H1 (cell line): ENCODE measurements around the gene ASMTL. TPM values are rescaled to one million over a fixed set of nuclear protein-coding genes. Genes with fewer than 3 reads are reported as not detected.

ENCODE experiments used
- CTCF ChIA-PET: fragments of 300-600 bp; sonication (Branson Sonifier 250); formaldehyde crosslinking; loops from one replicate; lab custom pipeline; 2021; ENCODE audit not compliant: partially characterized antibody; lab: Charles Lee
- POLR2A ChIA-PET: fragments of 300-600 bp; sonication (Branson Sonifier 250); formaldehyde crosslinking; loops from one replicate; lab custom pipeline; 2021; ENCODE audit warnings: inconsistent platforms; ENCODE audit not compliant: partially characterized antibody; lab: Charles Lee
- DNase-seq, 2 experiments: peaks; one replicate each; pipeline versions ENCODE4 v3.0.0 to v3.0.0-alpha.2; 2010 to 2022; ENCODE audit warnings: low spot score in 2 of 2, low read depth in 1 of 2, mixed read lengths in 1 of 2
- FAIRE-seq: peaks from 2 replicates; lab custom pipeline; 2011; peaks lifted over from hg19 to GRCh38; lab: Jason Lieb, UNC
- H2AFZ ChIP-seq: 2 replicates; pipeline ENCODE4 v1.8.1; 2012; ENCODE audit warnings: low read length, inconsistent platforms
- H2AK5ac ChIP-seq: 2 replicates; pipeline ENCODE4 v1.6.1; 2013; ENCODE audit warnings: low read depth, low read length
- H2BK120ac ChIP-seq: replicated peaks from 2 replicates; pipeline ENCODE3; 2013; ENCODE audit warnings: low read depth, low read length, inconsistent platforms
- H2BK12ac ChIP-seq: 2 replicates; pipeline ENCODE4 v1.6.1; 2013; ENCODE audit warnings: low read depth, low read length
- H2BK15ac ChIP-seq: 2 replicates; pipeline ENCODE4 v1.6.1; 2013; ENCODE audit warnings: low read length
- H2BK20ac ChIP-seq: 2 replicates; pipeline ENCODE4 v1.6.1; 2013; ENCODE audit warnings: low read length
- H2BK5ac ChIP-seq: 2 replicates; pipeline ENCODE4 v1.6.1; 2013; ENCODE audit warnings: low read depth, low read length
- H3K14ac ChIP-seq: 2 replicates; pipeline ENCODE4 v1.6.1; 2013; ENCODE audit warnings: inconsistent platforms; ENCODE audit not compliant: insufficient read length
- H3K18ac ChIP-seq: 2 replicates; pipeline ENCODE4 v1.6.1; 2013; ENCODE audit warnings: low read length; ENCODE audit errors: extremely low read depth
- H3K23ac ChIP-seq: 2 replicates; pipeline ENCODE4 v1.6.1; 2013; ENCODE audit warnings: inconsistent platforms; ENCODE audit not compliant: insufficient read length
- H3K23me2 ChIP-seq: 2 replicates; pipeline ENCODE4 v1.6.1; 2013; ENCODE audit warnings: low read depth, low read length
- H3K27ac ChIP-seq: 2 replicates; pipeline ENCODE4 v1.6.1; 2011; ENCODE audit warnings: low read depth, low read length, inconsistent platforms
- H3K27me3 ChIP-seq, 4 experiments: replicated peaks in 1 of 4; 1 replicate in 1 of 4; 2 replicates in 3 of 4; pipeline versions ENCODE4 v1.6.1 to v1.8.1; 2011 to 2013; ENCODE audit warnings: low read length in 3 of 4, mild to moderate bottlenecking in 3 of 4, inconsistent platforms in 2 of 4, mixed read lengths in 2 of 4, moderate library complexity in 1 of 4; ENCODE audit not compliant: control insufficient read depth in 3 of 4, insufficient read depth in 3 of 4; ENCODE audit errors: extremely low read depth in 1 of 4
- H3K36me3 ChIP-seq, 4 experiments: 2 replicates each; pipeline versions ENCODE4 v1.6.1 to v1.8.1; 2011 to 2013; ENCODE audit warnings: mild to moderate bottlenecking in 4 of 4, low read length in 3 of 4, moderate library complexity in 2 of 4, control low read depth in 1 of 4, inconsistent platforms in 1 of 4; ENCODE audit not compliant: insufficient read depth in 4 of 4, control insufficient read depth in 2 of 4
- H3K4ac ChIP-seq: replicated peaks from 2 replicates; pipeline ENCODE3; 2013; ENCODE audit warnings: low read length, low read depth, mixed read lengths, inconsistent platforms; ENCODE audit not compliant: insufficient read length
- H3K4me1 ChIP-seq, 4 experiments: replicated peaks in 1 of 4; 1 replicate in 1 of 4; 2 replicates in 3 of 4; pipeline versions ENCODE4 v1.6.1 to v1.8.1; 2011 to 2013; ENCODE audit warnings: low read length in 3 of 4, inconsistent platforms in 2 of 4, mixed read lengths in 1 of 4; ENCODE audit not compliant: insufficient read depth in 4 of 4, control insufficient read depth in 3 of 4
- H3K4me2 ChIP-seq, 2 experiments: 2 replicates each; pipeline versions ENCODE4 v1.6.1 to v1.8.1; 2011 to 2013; ENCODE audit warnings: low read depth in 2 of 2, low read length in 2 of 2, control low read depth in 1 of 2, inconsistent platforms in 1 of 2, mild to moderate bottlenecking in 1 of 2; ENCODE audit not compliant: insufficient read depth in 1 of 2
- H3K4me3 ChIP-seq, 4 experiments: fragments of 200-600, 300-600 bp in 1 of 4; sonication (generic), shearing (Covaris generic), sonication (Bioruptor Twin) in 1 of 4; 2 replicates each; pipeline versions ENCODE4 v1.5.1 to v1.8.1; 2011 to 2016; ENCODE audit warnings: low read length in 4 of 4, low read depth in 3 of 4, control low read depth in 2 of 4, inconsistent platforms in 2 of 4, mild to moderate bottlenecking in 2 of 4, mixed read lengths in 1 of 4, moderate library complexity in 1 of 4; ENCODE audit not compliant: insufficient read depth in 2 of 4; ENCODE audit errors: extremely low read depth in 1 of 4
- H3K56ac ChIP-seq: replicated peaks from 2 replicates; pipeline ENCODE3; 2013; ENCODE audit warnings: low read depth, mild to moderate bottlenecking, mixed read lengths, low read length, inconsistent platforms; ENCODE audit not compliant: insufficient read length
- H3K79me1 ChIP-seq: 2 replicates; pipeline ENCODE4 v1.6.1; 2013; ENCODE audit warnings: low read depth, low read length, control low read depth
- H3K79me2 ChIP-seq, 2 experiments: 2 replicates each; pipeline versions ENCODE4 v1.6.1 to v1.8.1; 2012 to 2013; ENCODE audit warnings: low read length in 2 of 2, mild to moderate bottlenecking in 2 of 2, inconsistent platforms in 1 of 2; ENCODE audit not compliant: insufficient read depth in 2 of 2, control insufficient read depth in 1 of 2
- H3K9ac ChIP-seq, 4 experiments: replicated peaks in 1 of 4; 1 replicate in 1 of 4; 2 replicates in 3 of 4; pipeline versions ENCODE4 v1.6.1 to v1.8.1; 2011 to 2013; ENCODE audit warnings: low read depth in 3 of 4, low read length in 3 of 4, control low read depth in 2 of 4, mild to moderate bottlenecking in 2 of 4, moderate library complexity in 2 of 4, inconsistent platforms in 1 of 4; ENCODE audit errors: extremely low read depth in 1 of 4
- H3K9me3 ChIP-seq, 2 experiments: 2 replicates each; pipeline versions ENCODE4 v1.6.1 to v1.8.1; 2012 to 2013; ENCODE audit warnings: mild to moderate bottlenecking in 2 of 2, moderate library complexity in 2 of 2, control low read depth in 1 of 2, inconsistent platforms in 1 of 2, low read depth in 1 of 2, low read length in 1 of 2, mixed read lengths in 1 of 2; ENCODE audit not compliant: insufficient read depth in 2 of 2
- H4K20me1 ChIP-seq, 2 experiments: replicated peaks in 1 of 2; 2 replicates each; pipeline versions ENCODE3 to v1.8.1; 2011 to 2013; ENCODE audit warnings: inconsistent platforms in 2 of 2, low read length in 2 of 2, mild to moderate bottlenecking in 1 of 2; ENCODE audit not compliant: insufficient read depth in 2 of 2, control insufficient read depth in 1 of 2
- H4K5ac ChIP-seq: 2 replicates; pipeline ENCODE4 v1.6.1; 2013; ENCODE audit warnings: low read length, low read depth, mixed read lengths, inconsistent platforms; ENCODE audit not compliant: insufficient read length
- H4K8ac ChIP-seq: 2 replicates; pipeline ENCODE4 v1.8.0; 2013; ENCODE audit warnings: mild to moderate bottlenecking, moderate library complexity, low read length, inconsistent platforms; ENCODE audit not compliant: insufficient read depth; ENCODE audit errors: extremely low read depth
- H4K91ac ChIP-seq: replicated peaks from 2 replicates; pipeline ENCODE3; 2013; ENCODE audit warnings: low read length, mixed read lengths, inconsistent platforms; ENCODE audit not compliant: insufficient read length
- NRF1 ChIP-seq: IDR thresholded peaks from 2 replicates; pipeline ENCODE4 v1.6.1; 2011; ENCODE audit warnings: mild to moderate bottlenecking, low read depth, low read length, improper control_type of control experiment
- POLR2A ChIP-seq, 2 experiments: IDR thresholded peaks; 1 replicate in 1 of 2; 2 replicates in 1 of 2; pipeline ENCODE4 v1.6.1; 2011; ENCODE audit warnings: low read depth in 2 of 2, low read length in 2 of 2, mild to moderate bottlenecking in 2 of 2; ENCODE audit errors: control extremely low read depth in 1 of 2
- WGBS, 2 experiments: shearing (Covaris generic) in 1 of 2; methylation state at CpG; one replicate each; pipeline versions ENCODE4 v1.1.6 to v1.1.7; 2013 to 2015; ENCODE audit warnings: low lambda C conversion rate in 2 of 2, mixed read lengths in 2 of 2, inconsistent platforms in 1 of 2, low coverage in 1 of 2, missing lambda C conversion rate in 1 of 2; ENCODE audit not compliant: insufficient replicate concordance in 2 of 2, insufficient coverage in 1 of 2, insufficient read length in 1 of 2; ENCODE audit errors: extremely low coverage in 1 of 2, missing lambda C conversion rate in 1 of 2; 5-methylcytosine and 5-hydroxymethylcytosine counted together
- polyA plus RNA-seq, 7 experiments: library from polyadenylated mRNA; depleted of rRNA in 3 of 7; stranded (reverse) in 5 of 7; unstranded in 2 of 7; fragments of >200 nt in 5 of 7; fragments of 200-250 nt in 2 of 7; gene quantifications; 1 replicate in 5 of 7; 2 replicates in 1 of 7; 4 replicates in 1 of 7; pipeline versions ENCODE4 v1.2.1 to v1.2.3, GENCODE V29; 2011 to 2013; ENCODE audit warnings: missing spikeins in 2 of 7, mixed read lengths in 2 of 7
- total RNA-seq: library from RNA; stranded (reverse); fragmentation: NEBNext Ultra II Directional; extraction: Animal tissue kit (Norgen Biotek cat#: 25700); gene quantifications from 2 replicates; pipeline ENCODE4 v1.2.1, GENCODE V29; 2021

ASMTL gene
- total and polyA plus RNA-seq, 2 of the 8 experiments (the other 6 are each of a cell fraction or from before 2014, with no cell fraction given): 75.6 to 81.4 TPM

DNA sequence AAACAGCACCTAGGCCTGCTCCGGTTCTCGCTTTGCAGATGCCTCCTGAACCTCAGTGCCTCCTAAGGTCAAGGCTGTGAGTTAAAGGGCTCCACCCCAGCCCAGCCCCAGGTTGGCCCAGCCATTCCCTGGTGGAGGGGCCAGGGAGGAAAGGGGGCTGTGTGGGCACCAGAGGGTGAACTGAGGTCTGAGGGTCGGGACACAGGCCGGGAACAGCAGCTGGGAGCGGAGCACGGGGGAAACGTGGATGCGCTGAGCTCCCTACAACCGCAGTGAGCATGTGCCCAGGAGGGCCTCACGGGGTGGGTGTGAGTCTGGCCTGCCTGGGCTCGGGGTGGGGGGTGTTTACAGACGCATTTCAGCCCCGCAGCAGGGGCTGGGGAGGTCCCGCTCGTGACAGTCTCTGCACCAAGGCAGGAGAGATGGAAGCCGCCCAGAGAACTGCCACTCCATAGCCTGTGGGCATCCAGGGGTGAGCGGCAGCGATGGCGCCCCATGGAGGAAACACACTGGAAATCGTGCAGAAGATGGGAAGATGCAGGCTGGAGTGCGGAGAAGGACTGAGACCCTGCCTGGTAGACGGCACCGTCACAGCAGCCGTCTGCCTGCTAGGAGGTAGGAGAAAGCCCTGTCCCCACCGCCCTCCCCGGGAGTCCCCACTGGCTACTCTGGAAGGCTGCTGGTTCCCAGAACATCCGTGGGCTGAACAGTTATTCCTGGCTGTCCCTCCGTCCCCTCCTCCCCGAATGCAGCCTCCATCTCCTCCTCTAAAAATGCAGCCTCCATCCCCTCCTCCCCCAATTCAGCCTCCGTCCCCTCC is 50.9 kb downstream of the ASMTL start:
- Histone ChIP-seq H3K27me3 (no peaks in the 10 kb centered on the region), H2BK12ac (no peak overlapping the region), H3K79me1 (no peaks in the 10 kb centered on the region; the same call in 1 of the 2 replicates), H2BK20ac (no peak overlapping the region), H3K4me1 (peaks cover 0 to 9% (median 3%) of the 10 kb centered on the region in 4 experiments; a peak in 4 of 7 replicates), H3K79me2 (no peaks in the 10 kb centered on the region), H3K56ac (no peak overlapping the region), H2AK5ac (no peak overlapping the region; the same call in 1 of the 2 replicates), H3K14ac (no peak overlapping the region), H2BK15ac (no peak overlapping the region), H3K23ac (no peak overlapping the region), H3K4me3 (no peak overlapping the region), H2AFZ (no peak overlapping the region), H4K91ac (no peak overlapping the region), H2BK5ac (peak overlapping the region; percentile 52; the same call in 1 of the 2 replicates), H3K23me2 (peaks cover 35% of the 10 kb centered on the region; the same call in 1 of the 2 replicates), H4K5ac (no peak overlapping the region)
- WGBS, 2 experiments: 98% methylated on average over 21 of the region's 30 CpGs; no CpG with 5 or more reads in 1 of the 2 experiments
- no peak for FAIRE-seq
- ChIA-PET POLR2A (no interaction called here), CTCF (no interaction called here)
- TF ChIP-seq NRF1: no peak
- peak in 1 of 2 experiments; percentile 62; a peak in 2 of 3 replicates for TF ChIP-seq POLR2A (IDR thresholded peaks at IDR 0.05; ENCODE audit: control extremely low read depth in 1 of 2, low read depth in 2 of 2, low read length in 2 of 2)
- TF ChIP-seq, all 59 proteins: peak for 1
- Histone ChIP-seq H2BK120ac (no peak overlapping the region), H3K9me3 (no peaks in the 10 kb centered on the region), H4K8ac (no peak overlapping the region; the same call in 1 of the 2 replicates), H3K4ac (no peak overlapping the region), H4K20me1 (peaks cover 7 to 24% of the 10 kb centered on the region in 2 experiments), H3K4me2 (peak overlapping the region in 1 of 2 experiments; percentile 27; a peak in 2 of 4 replicates), H3K18ac (peak overlapping the region; percentile 32; the same call in 1 of the 2 replicates), H3K9ac (no peak overlapping the region), H3K27ac (no peak overlapping the region), H3K36me3 (peaks cover 9 to 69% (median 42%) of the 10 kb centered on the region in 4 experiments)
- no peak for DNase-seq
